Jurkat, Clone E6-1 (cell line): Measurements from ENCODE around the gene RAPGEF2.

Experiments used
- DNase-seq: peaks from one replicate; pipeline ENCODE4 v3.0.0-alpha.2; 2011; ENCODE audit warnings: low read depth, low spot score
- H3K4me3 ChIP-seq: 2 replicates; pipeline ENCODE4 v1.5.1; 2011; ENCODE audit warnings: mild to moderate bottlenecking, low read length, control low read depth, moderate library complexity

The RAPGEF2 gene

DNA sequence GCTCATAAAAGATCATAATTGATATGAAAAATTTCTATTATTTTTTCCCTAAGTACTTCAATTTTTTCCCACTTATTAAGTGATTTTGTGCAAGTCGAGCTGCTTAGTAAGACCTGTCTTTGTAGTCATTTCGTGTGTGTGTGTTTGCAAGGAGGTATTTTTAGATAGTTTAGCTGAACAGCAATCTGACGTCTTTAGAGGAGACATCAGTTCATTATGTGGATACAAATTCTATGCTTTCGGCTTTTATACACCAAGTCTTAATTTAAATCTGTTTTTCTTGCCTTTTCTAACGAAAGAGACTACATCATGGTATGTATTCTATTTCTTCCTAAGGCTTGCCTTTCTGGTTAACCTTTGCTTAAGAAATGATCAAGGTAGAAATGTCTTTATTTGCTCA lies 179.4 kb downstream of the RAPGEF2 start:
- no peak overlapping the region for H3K4me3 ChIP-seq
- no peak for DNase-seq

- DNase-seq = no peak
Measured at GRCh38 chr4:159282944-159283343, 180.1 kb downstream of the RAPGEF2 start.

DNA sequence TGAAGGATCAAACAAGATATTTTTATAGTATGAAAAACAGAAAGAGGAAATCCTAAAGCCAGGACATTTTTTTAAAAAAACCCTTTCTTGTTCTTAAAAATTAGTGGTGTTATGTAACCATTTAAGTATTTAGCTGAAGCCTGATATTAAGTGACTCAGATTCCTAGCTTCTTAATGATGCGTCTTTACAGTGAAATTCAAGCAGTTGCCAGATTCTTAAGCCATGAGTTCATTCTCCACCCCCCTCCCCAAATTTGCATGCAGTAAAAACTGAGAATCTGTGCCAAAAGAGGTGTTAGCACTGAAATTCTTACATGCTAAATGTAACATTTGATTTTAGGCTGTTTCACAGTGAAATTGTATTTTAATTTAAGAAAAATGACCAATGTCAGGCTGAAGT lies 180.8 kb downstream of the RAPGEF2 start:
- no peak overlapping the region for H3K4me3 ChIP-seq
- no peak for DNase-seq

More at GRCh38 chr4:159282944-159283343, 180.1 kb downstream of the RAPGEF2 start:
- H3K4me3 ChIP-seq = no peak overlapping the region

- no peak for DNase-seq
- H3K4me3 ChIP-seq = no peak overlapping the region
Measured at GRCh38 chr4:159284113-159284512, 181.2 kb downstream of the RAPGEF2 start.

DNA sequence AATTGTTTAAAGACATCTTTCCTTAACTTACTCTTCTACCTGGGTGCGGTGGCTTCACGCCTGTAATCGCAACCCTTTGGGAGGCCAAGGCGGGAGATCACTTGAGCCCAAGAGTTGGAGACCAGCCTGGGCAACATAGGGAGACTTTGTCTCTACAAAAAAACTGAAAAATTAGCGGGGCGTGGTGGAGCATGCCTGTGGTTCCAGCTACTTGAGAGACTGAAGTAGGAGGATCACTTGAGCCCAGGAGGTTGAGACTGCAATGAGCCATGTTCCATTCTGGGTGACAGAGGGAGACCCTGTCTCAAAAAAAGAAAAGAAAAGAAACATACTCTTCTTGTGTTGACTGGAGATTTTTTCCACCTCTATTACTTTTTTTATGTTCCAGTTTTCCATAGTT lies 181.9 kb downstream of the RAPGEF2 start:
- no peak overlapping the region for H3K4me3 ChIP-seq
- no peak for DNase-seq

GRCh38 chr4:159287767-159288166 lies 184.9 kb downstream of the RAPGEF2 start:
- H3K4me3 ChIP-seq = no peak overlapping the region
- no peak for DNase-seq

GRCh38 chr4:159289682-159290081 lies 186.8 kb downstream of the RAPGEF2 start:
- no peak for DNase-seq
- no peak overlapping the region for H3K4me3 ChIP-seq

DNA sequence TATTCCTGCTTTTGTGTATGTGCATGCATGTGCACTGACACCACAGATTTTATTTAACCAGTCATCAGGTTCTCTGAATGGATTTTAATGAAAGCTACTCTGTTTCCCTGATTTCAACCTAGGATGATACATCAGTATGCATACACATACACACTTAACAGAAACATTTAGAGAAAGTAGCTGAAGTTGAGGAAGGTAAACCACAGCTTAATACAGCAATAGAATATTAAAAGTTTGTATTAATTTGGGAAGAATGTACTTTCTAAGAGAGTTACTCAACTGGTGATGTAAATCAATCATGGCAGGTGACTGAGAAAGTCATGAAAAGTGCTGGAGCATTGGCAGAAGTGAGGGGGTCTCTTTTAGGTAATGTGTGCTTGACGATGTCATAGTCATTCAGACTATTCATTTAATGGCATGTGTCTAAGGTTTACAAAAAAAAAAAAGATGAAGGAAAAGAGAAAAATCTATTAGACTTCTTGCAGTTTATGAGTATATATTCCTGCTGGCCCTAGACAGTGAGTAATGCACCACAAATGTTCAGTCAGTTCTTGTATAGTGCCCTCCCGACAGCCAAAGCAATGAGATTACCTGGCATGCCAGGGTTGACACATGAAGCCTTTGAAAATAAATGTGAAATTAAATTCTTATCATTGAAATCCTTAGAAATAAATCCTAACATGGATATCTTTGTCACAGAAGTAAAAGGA lies 187.6 kb downstream of the RAPGEF2 start:
- no peak for DNase-seq
- no peak overlapping the region for H3K4me3 ChIP-seq

GRCh38 chr4:159291176-159291575 lies 188.3 kb downstream of the RAPGEF2 start:
- no peak for DNase-seq
- H3K4me3 ChIP-seq = no peak overlapping the region

DNA sequence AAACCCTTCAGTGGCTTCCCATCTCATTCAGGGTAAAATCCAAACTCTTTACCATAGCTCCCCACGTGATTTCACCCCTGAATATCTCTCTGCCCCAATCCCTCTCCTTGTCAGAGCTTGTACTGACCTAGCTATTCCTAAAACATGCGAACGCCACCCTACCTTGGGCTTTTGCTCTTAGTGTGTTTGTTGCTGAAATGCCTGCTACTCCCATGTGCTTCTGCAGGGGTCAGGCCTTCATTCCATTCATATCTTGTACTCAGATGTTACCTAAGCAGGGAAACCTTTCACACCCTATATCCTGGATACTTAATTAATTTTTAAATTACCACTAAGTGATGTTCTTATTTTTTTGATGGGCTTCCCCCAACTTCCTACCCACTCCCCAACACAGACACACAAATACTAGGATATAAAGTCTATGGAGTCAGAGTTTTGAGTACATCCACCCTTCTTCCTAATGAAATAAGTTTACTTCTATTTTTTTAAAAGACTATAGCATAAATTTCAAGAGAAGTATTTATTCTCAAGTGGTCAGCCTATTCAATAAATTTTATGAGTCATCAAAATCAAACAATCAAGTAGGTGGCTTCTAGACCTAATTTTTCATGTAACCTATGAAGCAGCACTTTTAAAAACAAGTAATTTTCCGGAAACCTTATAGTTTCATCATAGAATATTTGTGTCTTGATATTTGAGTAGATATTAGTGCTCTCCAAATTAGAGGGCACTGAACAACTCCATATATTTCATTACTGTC lies 189.4 kb downstream of the RAPGEF2 start:
- H3K4me3 ChIP-seq = no peak overlapping the region
- DNase-seq = no peak

- no peak for DNase-seq
- H3K4me3 ChIP-seq = no peak overlapping the region
Measured at GRCh38 chr4:159293811-159294515, 191.1 kb downstream of the RAPGEF2 start.

DNA sequence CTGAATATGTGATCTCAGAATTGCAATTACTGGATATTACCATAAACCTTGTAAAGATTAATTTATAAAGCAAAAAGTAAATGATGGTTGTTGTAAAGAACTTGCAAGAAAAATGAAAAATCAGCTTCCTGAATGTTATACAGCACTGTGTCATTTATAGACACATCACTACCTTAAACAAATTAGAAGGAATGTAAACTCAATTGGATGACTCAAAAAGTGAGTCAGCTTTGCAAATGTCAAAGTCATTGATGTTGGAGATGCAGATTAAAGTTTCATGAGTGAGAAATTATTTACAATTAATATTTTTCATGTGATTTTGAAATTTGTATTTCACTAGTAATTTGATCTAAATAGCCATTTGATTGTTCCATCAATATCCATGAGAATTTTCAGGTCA lies 193.2 kb downstream of the RAPGEF2 start:
- no peak for DNase-seq
- no peak overlapping the region for H3K4me3 ChIP-seq

DNA sequence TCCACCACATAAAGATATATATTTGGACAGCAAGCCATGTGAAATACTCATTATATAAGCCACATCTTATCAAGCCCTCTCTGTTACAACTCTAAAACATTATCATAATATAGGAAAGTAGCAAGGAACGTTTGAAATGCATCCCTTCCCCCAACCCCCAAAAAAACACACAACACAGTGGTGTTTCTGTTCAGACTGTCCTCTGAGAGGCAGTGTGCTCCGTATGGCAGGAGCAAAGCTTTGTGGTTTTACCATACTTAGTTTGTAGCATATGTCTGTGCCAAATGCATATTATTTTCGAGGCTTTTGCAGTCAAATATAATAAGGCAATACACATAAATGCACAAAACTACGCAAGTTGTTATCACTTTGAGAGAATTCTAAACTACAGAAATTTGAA lies 194.2 kb downstream of the RAPGEF2 start:
- peak; percentile 11 for DNase-seq

GRCh38 chr4:159298502-159298901 lies 195.6 kb downstream of the RAPGEF2 start:
- no peak for DNase-seq
- H3K4me3 ChIP-seq = no peak overlapping the region

More for the DNA sequence above, 194.2 kb downstream of the RAPGEF2 start:
- H3K4me3 ChIP-seq = no peak overlapping the region

- no peak for DNase-seq
- H3K4me3 ChIP-seq = no peak overlapping the region
Measured at GRCh38 chr4:159303435-159303834, 200.6 kb downstream of the RAPGEF2 start.

- peak; percentile 2 for DNase-seq
- no peak overlapping the region for H3K4me3 ChIP-seq
Measured at GRCh38 chr4:159305129-159305528, 202.2 kb downstream of the RAPGEF2 start.

DNA sequence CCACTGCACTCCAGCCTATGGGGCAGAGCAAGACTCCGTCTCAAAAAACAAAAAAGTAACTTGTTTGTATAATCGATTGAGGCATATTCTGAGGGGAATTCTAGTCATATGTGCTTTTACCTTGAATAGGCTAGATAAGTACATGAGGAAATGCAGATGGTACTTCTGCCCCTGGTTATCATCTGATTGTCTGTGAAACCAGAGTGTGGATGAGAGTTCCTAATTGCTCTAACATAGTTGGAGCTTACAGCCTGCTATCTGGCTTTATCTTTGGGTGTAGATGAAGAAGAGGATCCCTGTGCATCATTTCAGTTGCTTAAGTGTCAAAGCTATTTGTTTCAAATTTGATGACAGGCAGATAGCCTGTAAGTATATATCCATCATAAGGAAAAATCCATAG lies 205.1 kb downstream of the RAPGEF2 start:
- DNase-seq = no peak
- H3K4me3 ChIP-seq = no peak overlapping the region

DNA sequence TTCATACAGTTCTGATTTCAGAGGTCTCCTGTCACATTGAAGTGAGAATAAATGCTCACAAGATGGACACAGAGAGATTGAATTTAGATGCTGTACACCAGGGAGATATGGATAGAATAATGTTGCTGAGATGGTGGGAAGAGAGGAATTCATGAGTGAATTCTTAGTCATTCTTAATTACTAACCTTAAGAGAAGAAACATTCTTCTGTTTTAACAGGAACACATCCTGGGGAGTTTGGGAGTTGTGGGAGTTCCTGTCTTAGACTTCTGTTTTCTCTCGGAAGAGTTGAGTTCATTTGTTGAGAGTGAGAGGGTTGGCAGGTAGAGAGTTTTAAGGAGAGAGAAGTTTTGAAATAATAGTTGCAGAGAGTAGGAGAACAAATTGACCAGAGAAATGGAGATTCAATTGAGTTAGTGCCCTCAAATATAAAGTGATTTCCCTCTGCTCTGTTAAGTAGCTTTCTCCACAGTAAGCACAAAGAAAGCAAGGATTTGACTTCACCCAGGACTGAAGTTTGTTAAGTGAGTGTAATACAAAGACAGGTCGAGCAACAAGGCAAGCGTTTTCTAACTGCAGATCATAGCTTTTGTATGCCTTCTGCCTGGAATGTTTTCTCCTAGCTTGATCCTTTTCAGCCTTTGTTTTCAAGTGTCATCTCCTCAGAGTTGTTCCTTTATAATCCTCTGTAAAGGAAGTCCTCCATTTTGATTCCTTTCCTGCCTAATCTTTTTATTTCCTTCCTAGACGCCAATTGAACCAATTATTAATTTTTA lies 205.9 kb downstream of the RAPGEF2 start:
- no peak overlapping the region for H3K4me3 ChIP-seq
- DNase-seq = no peak

- no peak overlapping the region for H3K4me3 ChIP-seq
- no peak for DNase-seq
Measured at GRCh38 chr4:159312236-159312635, 209.4 kb downstream of the RAPGEF2 start.
